HEK293T (cell line): Measurements from ENCODE around the gene KLF4.
"Not testable (repeated sequence)": the region's sequence is repeated elsewhere in the genome, so short reads cannot be mapped to it uniquely, and the experiment has no call there.

Experiments
- ARNT ChIP-seq: fragments of 450-650 bp; IDR thresholded peaks from 2 replicates; pipeline ENCODE4 v1.6.1; 2017; ENCODE audit warnings: mild to moderate bottlenecking
- BHLHE40 ChIP-seq: fragments of 450-650 bp; IDR thresholded peaks from 2 replicates; pipeline ENCODE4 v1.6.1; 2016; ENCODE audit warnings: mild to moderate bottlenecking, moderate library complexity, borderline replicate concordance
- CTBP1 ChIP-seq: fragments of 450-650 bp; IDR thresholded peaks from 2 replicates; pipeline ENCODE4 v1.6.1; 2016; ENCODE audit warnings: borderline replicate concordance
- ELF4 ChIP-seq: fragments of 450-650 bp; IDR thresholded peaks from 2 replicates; pipeline ENCODE4 v1.6.1; 2017; ENCODE audit warnings: antibody characterized with exemption
- FOXA1 ChIP-seq: fragments of 450-650 bp; IDR thresholded peaks from 2 replicates; pipeline ENCODE4 v1.6.1; 2016; ENCODE audit warnings: mild to moderate bottlenecking
- FOXK2 ChIP-seq: fragments of 450-650 bp; IDR thresholded peaks from 2 replicates; pipeline ENCODE4 v1.6.1; 2016; ENCODE audit warnings: mild to moderate bottlenecking
- FOXM1 ChIP-seq: fragments of 450-650 bp; IDR thresholded peaks from 2 replicates; pipeline ENCODE4 v1.6.1; 2017; ENCODE audit warnings: mild to moderate bottlenecking, borderline replicate concordance
- L3MBTL2 ChIP-seq: fragments of 450-650 bp; conservative IDR thresholded peaks from 2 replicates; pipeline ENCODE4 v1.6.1; 2016; ENCODE audit warnings: mild to moderate bottlenecking
- NFRKB ChIP-seq: fragments of 450-650 bp; IDR thresholded peaks from 2 replicates; pipeline ENCODE4 v1.6.1; 2016; ENCODE audit warnings: mild to moderate bottlenecking, moderate library complexity
- SP1 ChIP-seq: fragments of 450-650 bp; IDR thresholded peaks from 2 replicates; pipeline ENCODE4 v1.6.1; 2017

DNA sequence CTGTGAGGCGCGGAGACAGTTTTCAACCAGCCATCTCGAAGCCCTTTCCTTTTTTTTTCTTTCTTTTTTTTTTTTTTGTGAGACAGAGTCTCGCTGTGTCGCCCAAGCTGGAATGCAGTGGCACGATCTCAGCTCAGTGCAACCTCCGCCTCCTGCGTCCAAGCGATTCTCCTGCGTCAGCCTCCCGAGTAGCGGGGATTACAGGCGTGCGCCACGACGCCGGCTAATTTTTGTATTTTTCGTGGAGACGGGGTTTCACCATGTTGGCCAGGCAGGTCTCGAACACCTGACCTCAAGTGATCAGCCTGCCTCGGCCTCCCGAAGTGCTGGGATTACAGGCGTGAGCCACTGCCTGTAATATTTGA lies 1.0 kb upstream of the KLF4 start:
- TF ChIP-seq ARNT, FOXA1, SP1, FOXK2, CTBP1, BHLHE40, FOXM1, L3MBTL2, ELF4, NFRKB: not testable (repeated sequence)
